ENCODE results near the gene UFL1. TPM values are rescaled to one million over a fixed set of nuclear protein-coding genes. Genes with fewer than 3 reads are reported as not detected.

The UFL1 gene
- total RNA-seq, 1 donor from 2014 or later: 20.7 TPM

DNA sequence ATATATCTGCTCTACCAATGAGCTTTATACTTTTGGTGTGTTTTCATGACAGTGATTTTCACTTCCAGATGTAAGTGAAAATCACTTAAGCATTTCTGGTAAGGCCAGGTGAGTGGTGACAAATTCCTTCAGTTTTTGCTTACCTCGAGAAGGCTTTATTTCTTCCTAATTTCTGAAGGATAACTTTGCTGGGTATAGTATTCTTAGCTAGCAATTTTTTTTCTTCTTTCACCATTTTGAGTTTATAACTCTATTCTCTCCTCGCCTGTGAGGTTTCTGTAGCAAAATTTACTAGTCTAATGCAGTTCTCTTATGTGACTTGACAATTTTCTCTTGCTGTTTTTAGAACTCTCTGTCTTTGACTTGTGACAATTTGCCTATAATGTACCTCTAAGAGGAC, 48.4 kb downstream of the UFL1 start:
- peaks cover 16% of the 10 kb centered on the region for H3K9me3 Mint-ChIP-seq (ENCODE audit: low read depth)
- H3K4me3 Mint-ChIP-seq (ENCODE audit: low read depth): no peak overlapping the region
- H3K27me3 Mint-ChIP-seq: no peaks in the 10 kb centered on the region
- H3K27ac Mint-ChIP-seq: no peak overlapping the region
- no peaks in the 10 kb centered on the region for H3K36me3 Mint-ChIP-seq (ENCODE audit: insufficient read depth)
- DNase-seq (ENCODE audit: low spot score, unreplicated experiment): no peak
- TF ChIP-seq, protein P1, sequence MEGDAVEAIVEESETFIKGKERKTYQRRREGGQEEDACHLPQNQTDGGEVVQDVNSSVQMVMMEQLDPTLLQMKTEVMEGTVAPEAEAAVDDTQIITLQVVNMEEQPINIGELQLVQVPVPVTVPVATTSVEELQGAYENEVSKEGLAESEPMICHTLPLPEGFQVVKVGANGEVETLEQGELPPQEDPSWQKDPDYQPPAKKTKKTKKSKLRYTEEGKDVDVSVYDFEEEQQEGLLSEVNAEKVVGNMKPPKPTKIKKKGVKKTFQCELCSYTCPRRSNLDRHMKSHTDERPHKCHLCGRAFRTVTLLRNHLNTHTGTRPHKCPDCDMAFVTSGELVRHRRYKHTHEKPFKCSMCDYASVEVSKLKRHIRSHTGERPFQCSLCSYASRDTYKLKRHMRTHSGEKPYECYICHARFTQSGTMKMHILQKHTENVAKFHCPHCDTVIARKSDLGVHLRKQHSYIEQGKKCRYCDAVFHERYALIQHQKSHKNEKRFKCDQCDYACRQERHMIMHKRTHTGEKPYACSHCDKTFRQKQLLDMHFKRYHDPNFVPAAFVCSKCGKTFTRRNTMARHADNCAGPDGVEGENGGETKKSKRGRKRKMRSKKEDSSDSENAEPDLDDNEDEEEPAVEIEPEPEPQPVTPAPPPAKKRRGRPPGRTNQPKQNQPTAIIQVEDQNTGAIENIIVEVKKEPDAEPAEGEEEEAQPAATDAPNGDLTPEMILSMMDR (IDR thresholded peaks at IDR 0.05; ENCODE audit: unreplicated experiment): no peak
- no peaks in the 10 kb centered on the region for H3K4me1 Mint-ChIP-seq (ENCODE audit: low read depth)

GRCh38 chr6:96571551-96571950, 49.9 kb downstream of the UFL1 start:
- H3K4me3 Mint-ChIP-seq (ENCODE audit: low read depth): no peak overlapping the region
- H3K27me3 Mint-ChIP-seq: no peaks in the 10 kb centered on the region
- H3K36me3 Mint-ChIP-seq (ENCODE audit: insufficient read depth): no peaks in the 10 kb centered on the region
- no peaks in the 10 kb centered on the region for H3K4me1 Mint-ChIP-seq (ENCODE audit: low read depth)
- DNase-seq (ENCODE audit: low spot score, unreplicated experiment): no peak
- no peak overlapping the region for H3K27ac Mint-ChIP-seq
- peaks cover 16% of the 10 kb centered on the region for H3K9me3 Mint-ChIP-seq (ENCODE audit: low read depth)
- TF ChIP-seq, protein P1 (IDR thresholded peaks at IDR 0.05; ENCODE audit: unreplicated experiment): no peak

DNA sequence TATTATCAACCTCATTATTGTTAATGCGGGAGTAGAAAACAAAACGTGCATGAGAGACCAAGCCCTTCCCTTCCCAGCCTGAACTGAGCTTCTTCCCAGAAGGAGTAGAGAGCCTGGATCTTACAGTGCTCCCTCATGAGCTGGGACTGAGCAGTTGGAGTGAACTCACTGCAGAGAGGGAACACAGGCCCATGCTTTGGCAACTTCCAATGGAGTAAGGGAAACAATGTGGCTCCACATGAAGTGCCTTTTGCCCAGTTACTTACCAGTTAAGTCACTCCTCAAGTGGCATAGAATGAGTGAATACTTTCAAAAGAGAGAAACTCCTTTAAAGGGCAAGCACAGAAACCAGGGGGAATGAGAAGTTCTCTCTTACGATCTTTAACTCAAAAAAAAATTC, 53.8 kb downstream of the UFL1 start:
- Mint-ChIP-seq H3K4me1 (ENCODE audit: low read depth) (peaks cover 4% of the 10 kb centered on the region), H3K27ac (no peak overlapping the region), H3K36me3 (ENCODE audit: insufficient read depth) (no peaks in the 10 kb centered on the region), H3K27me3 (no peaks in the 10 kb centered on the region), H3K9me3 (ENCODE audit: low read depth) (peaks cover 5% of the 10 kb centered on the region), H3K4me3 (ENCODE audit: low read depth) (no peak overlapping the region)
- no peak for DNase-seq (ENCODE audit: low spot score, unreplicated experiment)
- TF ChIP-seq, protein P1 (IDR thresholded peaks at IDR 0.05; ENCODE audit: unreplicated experiment): no peak

DNA sequence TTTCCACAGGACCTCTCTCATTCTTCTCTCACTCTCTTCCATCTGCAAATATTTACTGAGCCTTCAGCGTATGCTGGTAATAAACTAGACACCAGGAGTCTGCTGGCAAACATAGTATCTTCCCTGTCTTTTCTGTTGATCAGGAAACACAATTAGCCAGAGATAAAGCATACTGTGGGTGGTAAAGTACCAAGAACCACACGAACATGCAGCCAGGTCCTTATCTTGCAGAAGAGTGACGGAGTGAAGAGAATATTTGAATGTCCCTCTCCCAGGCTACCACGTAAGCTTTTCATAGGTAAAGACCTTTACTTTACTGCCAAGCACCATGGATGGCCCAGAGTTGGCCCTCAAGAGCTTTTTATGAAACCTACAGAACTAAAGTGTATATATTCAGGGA, 54.6 kb downstream of the UFL1 start:
- no peak for DNase-seq (ENCODE audit: low spot score, unreplicated experiment)
- H3K27ac Mint-ChIP-seq: no peak overlapping the region
- peaks cover 4% of the 10 kb centered on the region for H3K4me1 Mint-ChIP-seq (ENCODE audit: low read depth)
- no peak overlapping the region for H3K4me3 Mint-ChIP-seq (ENCODE audit: low read depth)
- H3K9me3 Mint-ChIP-seq (ENCODE audit: low read depth): peaks cover 3% of the 10 kb centered on the region
- no peaks in the 10 kb centered on the region for H3K27me3 Mint-ChIP-seq
- TF ChIP-seq, protein P1 (IDR thresholded peaks at IDR 0.05; ENCODE audit: unreplicated experiment): no peak
- no peaks in the 10 kb centered on the region for H3K36me3 Mint-ChIP-seq (ENCODE audit: insufficient read depth)

DNA sequence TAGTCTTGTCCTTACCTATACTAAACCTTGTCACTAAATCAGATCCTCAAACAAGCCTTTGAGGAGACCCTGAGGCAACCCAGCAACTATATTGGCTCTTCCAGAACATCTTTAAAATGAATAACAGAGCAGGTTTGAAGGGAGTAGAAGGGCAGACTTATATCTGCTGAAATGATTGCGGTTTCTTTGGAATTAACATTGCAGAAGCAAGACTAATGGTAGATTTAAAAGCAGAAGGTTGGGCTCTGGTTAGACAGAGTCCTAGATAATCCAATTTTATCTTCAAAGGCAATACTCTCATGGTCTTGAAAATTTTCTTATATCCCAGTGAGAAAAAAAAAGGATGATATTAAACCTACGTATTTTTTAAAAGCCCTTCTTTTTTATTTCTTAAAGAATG, 60.4 kb downstream of the UFL1 start:
- no peaks in the 10 kb centered on the region for H3K36me3 Mint-ChIP-seq (ENCODE audit: insufficient read depth)
- TF ChIP-seq, protein P1 (IDR thresholded peaks at IDR 0.05; ENCODE audit: unreplicated experiment): no peak
- no peak overlapping the region for H3K27ac Mint-ChIP-seq
- no peaks in the 10 kb centered on the region for H3K9me3 Mint-ChIP-seq (ENCODE audit: low read depth)
- no peaks in the 10 kb centered on the region for H3K27me3 Mint-ChIP-seq
- peaks cover 4% of the 10 kb centered on the region for H3K4me1 Mint-ChIP-seq (ENCODE audit: low read depth)
- no peak for DNase-seq (ENCODE audit: low spot score, unreplicated experiment)
- no peak overlapping the region for H3K4me3 Mint-ChIP-seq (ENCODE audit: low read depth)
